Body of pancreas (tissue), 4 donors: ENCODE results near the gene ARNT2.
A peak's percentile ranks its signal among the peaks of the same experiment; 100 is the strongest.

ENCODE experiments used
- POLR2A ChIP-seq, 3 donors: fragments of 450-650 bp; IDR thresholded peaks; one replicate each; pipeline ENCODE4 v1.6.1; 2016; ENCODE audit warnings: antibody characterized with exemption in 3 of 3, mild to moderate bottlenecking in 2 of 3
- TF ChIP-seq, protein P1 (sequence below), 7 experiments: fragments of 450-650 bp in 4 of 7; fragments of 200-600 bp in 3 of 7; sonication (generic) in 3 of 7; IDR thresholded peaks; one replicate each; pipeline ENCODE4 v1.5.1; 2016 to 2019; ENCODE audit warnings: antibody characterized with exemption in 7 of 7

DNA sequence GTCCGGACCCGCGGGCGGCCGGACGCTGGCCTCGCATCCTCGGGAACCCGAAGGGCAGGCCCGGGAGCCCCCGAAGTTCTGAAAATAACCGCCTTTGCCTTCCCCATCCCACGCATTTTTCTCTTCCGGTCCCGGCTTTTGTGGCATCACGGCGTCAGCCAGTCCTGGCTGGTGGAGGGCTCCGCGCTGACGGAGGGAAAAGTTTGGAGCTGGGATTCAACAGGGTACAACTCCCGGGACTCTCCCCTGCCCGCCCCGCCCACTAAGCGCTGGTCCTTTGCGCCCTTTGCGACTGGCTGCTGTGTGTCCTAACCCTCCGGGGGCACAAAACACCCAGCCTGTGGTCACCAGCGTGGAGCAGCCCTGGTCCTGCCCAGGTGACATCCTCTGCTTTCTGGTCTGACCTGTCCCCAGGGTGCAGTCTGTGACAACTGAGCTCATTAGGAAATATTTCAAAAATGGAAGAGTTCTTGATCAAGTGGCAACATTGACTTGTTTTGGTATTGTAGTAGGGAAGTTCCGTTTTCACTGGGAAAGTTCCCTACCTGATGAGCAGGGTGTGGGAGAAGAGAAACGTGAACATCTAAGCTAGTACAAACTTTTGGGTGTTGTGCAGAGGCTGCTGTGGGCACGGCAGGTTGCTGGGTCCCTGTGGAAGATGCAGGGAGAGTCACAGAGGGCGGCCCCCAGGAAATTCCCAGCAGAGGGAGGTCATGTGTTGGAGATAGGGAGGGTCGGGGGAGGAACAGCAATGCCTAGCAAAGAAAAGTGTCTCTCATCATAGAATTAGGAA is 775 bp downstream of the ARNT2 start:
- TF ChIP-seq POLR2A (IDR thresholded peaks at IDR 0.05), result peak in 2 of 3 donors; percentile 10 to 14
- TF ChIP-seq, protein P1, sequence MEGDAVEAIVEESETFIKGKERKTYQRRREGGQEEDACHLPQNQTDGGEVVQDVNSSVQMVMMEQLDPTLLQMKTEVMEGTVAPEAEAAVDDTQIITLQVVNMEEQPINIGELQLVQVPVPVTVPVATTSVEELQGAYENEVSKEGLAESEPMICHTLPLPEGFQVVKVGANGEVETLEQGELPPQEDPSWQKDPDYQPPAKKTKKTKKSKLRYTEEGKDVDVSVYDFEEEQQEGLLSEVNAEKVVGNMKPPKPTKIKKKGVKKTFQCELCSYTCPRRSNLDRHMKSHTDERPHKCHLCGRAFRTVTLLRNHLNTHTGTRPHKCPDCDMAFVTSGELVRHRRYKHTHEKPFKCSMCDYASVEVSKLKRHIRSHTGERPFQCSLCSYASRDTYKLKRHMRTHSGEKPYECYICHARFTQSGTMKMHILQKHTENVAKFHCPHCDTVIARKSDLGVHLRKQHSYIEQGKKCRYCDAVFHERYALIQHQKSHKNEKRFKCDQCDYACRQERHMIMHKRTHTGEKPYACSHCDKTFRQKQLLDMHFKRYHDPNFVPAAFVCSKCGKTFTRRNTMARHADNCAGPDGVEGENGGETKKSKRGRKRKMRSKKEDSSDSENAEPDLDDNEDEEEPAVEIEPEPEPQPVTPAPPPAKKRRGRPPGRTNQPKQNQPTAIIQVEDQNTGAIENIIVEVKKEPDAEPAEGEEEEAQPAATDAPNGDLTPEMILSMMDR (IDR thresholded peaks at IDR 0.05), result no peak
